ENCODE measurements around the gene EHD1. TPM values are rescaled to one million over a fixed set of nuclear protein-coding genes. Genes with fewer than 3 reads are reported as not detected.

The EHD1 gene
- total RNA-seq, 1 experiment from 2014 or later: 92.8 TPM

DNA sequence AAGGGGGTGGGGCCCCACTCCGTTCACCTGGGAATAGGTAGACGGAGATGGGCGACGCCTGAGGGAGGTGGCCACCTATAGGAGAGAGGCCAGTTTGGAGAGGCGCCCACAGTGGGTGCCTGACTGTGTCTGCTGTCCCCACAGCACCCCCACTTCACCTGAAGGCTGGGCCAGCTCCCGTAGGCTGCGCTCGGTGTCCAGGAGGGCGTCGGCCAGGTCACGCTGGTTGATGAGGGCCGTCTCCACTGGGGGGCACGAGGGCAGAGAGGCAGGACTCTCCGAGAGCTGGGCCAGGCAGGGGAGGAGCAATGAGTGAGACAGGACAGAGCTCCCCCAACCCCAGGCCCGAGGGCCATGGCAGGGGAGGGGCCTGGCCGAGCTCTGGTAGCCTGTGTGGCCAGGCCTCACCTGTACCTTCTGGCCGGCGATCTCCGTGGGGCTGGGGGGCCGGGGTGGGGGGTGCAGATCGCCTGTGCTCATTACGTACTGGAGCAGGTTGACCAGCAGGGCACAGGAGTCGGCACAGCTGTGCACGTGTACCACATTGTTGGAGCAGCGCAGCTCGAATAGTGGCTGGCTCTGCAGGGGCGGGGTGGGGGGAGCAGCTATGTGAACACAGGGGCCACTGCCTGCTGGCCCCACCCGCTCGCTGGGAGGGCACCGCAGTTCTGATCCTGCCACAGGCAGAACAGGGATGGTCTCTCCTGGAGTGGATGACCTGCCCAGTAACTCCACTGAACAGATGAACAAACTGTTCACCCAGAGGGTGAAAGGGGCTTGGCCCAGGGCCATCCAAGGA is 23.9 kb upstream of the EHD1 start:
- Mint-ChIP-seq H3K27me3 (ENCODE audit: unreplicated experiment) (no peaks in the 10 kb centered on the region), H3K4me3 (ENCODE audit: low read depth, unreplicated experiment) (no peak overlapping the region), H3K27ac (ENCODE audit: unreplicated experiment) (no peak overlapping the region), H3K36me3 (ENCODE audit: insufficient read depth, unreplicated experiment) (peaks cover 34% of the 10 kb centered on the region), H3K4me1 (ENCODE audit: low read depth, unreplicated experiment) (peaks cover 15% of the 10 kb centered on the region), H3K9me3 (ENCODE audit: low read depth, unreplicated experiment) (no peaks in the 10 kb centered on the region)
- DNase-seq: no peak
- no TSS peak for BruUV-seq (replicated peaks)
- no peak for TF ChIP-seq CTCF (IDR thresholded peaks at IDR 0.05; ENCODE audit: unreplicated experiment)
- intact Hi-C loops (cut with micrococcal nuclease; ENCODE audit: unreplicated experiment): no loop called here
- CTCF ChIA-PET: no interaction called here

DNA sequence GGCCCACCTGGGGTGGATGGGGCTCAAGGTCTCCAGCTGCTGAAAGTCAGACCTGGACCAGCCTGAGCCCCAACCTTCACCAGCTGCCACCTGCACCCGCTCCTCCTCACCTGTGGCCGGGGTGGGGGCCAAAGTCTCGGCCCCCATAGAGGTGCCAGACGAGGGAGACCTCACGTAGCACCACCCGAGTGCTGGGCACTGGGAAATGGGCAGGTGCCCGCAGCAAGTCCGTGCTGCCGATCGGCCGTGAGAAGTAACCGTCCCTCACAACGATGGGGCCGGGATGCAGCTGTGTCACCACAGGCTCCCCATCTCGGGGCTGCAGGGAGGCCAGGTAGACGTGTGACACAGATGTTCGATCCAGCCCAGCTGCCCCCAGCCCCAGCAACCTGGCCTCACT is 22.4 kb upstream of the EHD1 start:
- no TSS peak for BruUV-seq (replicated peaks)
- Mint-ChIP-seq H3K36me3 (ENCODE audit: insufficient read depth, unreplicated experiment) (peaks cover 32% of the 10 kb centered on the region), H3K27me3 (ENCODE audit: unreplicated experiment) (no peaks in the 10 kb centered on the region), H3K9me3 (ENCODE audit: low read depth, unreplicated experiment) (no peaks in the 10 kb centered on the region), H3K4me3 (ENCODE audit: low read depth, unreplicated experiment) (no peak overlapping the region), H3K27ac (ENCODE audit: unreplicated experiment) (no peak overlapping the region), H3K4me1 (ENCODE audit: low read depth, unreplicated experiment) (peaks cover 15% of the 10 kb centered on the region)
- intact Hi-C loops (cut with micrococcal nuclease; ENCODE audit: unreplicated experiment): no loop called here
- no peak for TF ChIP-seq CTCF (IDR thresholded peaks at IDR 0.05; ENCODE audit: unreplicated experiment)
- CTCF ChIA-PET: interaction anchor here (1.0 to 1.5 kb wide), 2 partner anchors 53 to 113 kb away, joined by 4 read pairs; partner anchors contain the start of gene ARL2
- DNase-seq: no peak

- peak overlapping the region; percentile 86 for H3K27ac Mint-ChIP-seq (ENCODE audit: unreplicated experiment)
- H3K36me3 Mint-ChIP-seq (ENCODE audit: insufficient read depth, unreplicated experiment): peaks cover 35% of the 10 kb centered on the region
- CTCF ChIA-PET: interaction anchor here (1.0 to 1.5 kb wide), 2 partner anchors 53 to 114 kb away, joined by 4 read pairs; partner anchors contain the start of gene ARL2
- peak overlapping the region; percentile 37 for H3K4me3 Mint-ChIP-seq (ENCODE audit: low read depth, unreplicated experiment)
- DNase-seq: peak; percentile 78
- peaks cover 15% of the 10 kb centered on the region for H3K4me1 Mint-ChIP-seq (ENCODE audit: low read depth, unreplicated experiment)
- BruUV-seq (replicated peaks): no TSS peak
- no peak for TF ChIP-seq CTCF (IDR thresholded peaks at IDR 0.05; ENCODE audit: unreplicated experiment)
- no peaks in the 10 kb centered on the region for H3K9me3 Mint-ChIP-seq (ENCODE audit: low read depth, unreplicated experiment)
- intact Hi-C loops (cut with micrococcal nuclease; ENCODE audit: unreplicated experiment): no loop called here
- H3K27me3 Mint-ChIP-seq (ENCODE audit: unreplicated experiment): no peaks in the 10 kb centered on the region
These were observed 21.9 kb upstream of the EHD1 start for GRCh38 chr11:64900263-64900678.

- no TSS peak for BruUV-seq (replicated peaks)
- H3K27ac Mint-ChIP-seq (ENCODE audit: unreplicated experiment): no peak overlapping the region
- H3K27me3 Mint-ChIP-seq (ENCODE audit: unreplicated experiment): no peaks in the 10 kb centered on the region
- no peak for DNase-seq
- TF ChIP-seq CTCF (IDR thresholded peaks at IDR 0.05; ENCODE audit: unreplicated experiment): no peak
- intact Hi-C loops (cut with micrococcal nuclease; ENCODE audit: unreplicated experiment): no loop called here
- peaks cover 15% of the 10 kb centered on the region for H3K4me1 Mint-ChIP-seq (ENCODE audit: low read depth, unreplicated experiment)
- no peaks in the 10 kb centered on the region for H3K9me3 Mint-ChIP-seq (ENCODE audit: low read depth, unreplicated experiment)
- H3K4me3 Mint-ChIP-seq (ENCODE audit: low read depth, unreplicated experiment): no peak overlapping the region
- H3K36me3 Mint-ChIP-seq (ENCODE audit: insufficient read depth, unreplicated experiment): peaks cover 48% of the 10 kb centered on the region
- CTCF ChIA-PET: interaction anchor here (0.9 kb wide), 1 partner anchor 30 kb away, joined by 3 read pairs; no protein-coding TSS in a partner anchor
These were observed 20.1 kb upstream of the EHD1 start for GRCh38 chr11:64898541-64898940.
